ENCODE data around the gene GLIS2. TPM values are rescaled to one million over a fixed set of nuclear protein-coding genes. Genes with fewer than 3 reads are reported as not detected.

GLIS2 gene
- total RNA-seq, 4 donors from 2014 or later: 5.7 to 26.9 (median 7.9) TPM

- ATAC-seq: peak; percentile 30
- Histone ChIP-seq H3K4me1 (peaks cover 0 to 61% (median 6%) of the 10 kb centered on the region in 3 donors), H3K4me3 (no peak overlapping the region), H3K27ac (peak overlapping the region in 2 of 4 donors; percentile 1 to 27), H3K9me3 (no peaks in the 10 kb centered on the region), H3K36me3 (peaks cover 0 to 6% of the 10 kb centered on the region in 2 donors), H3K27me3 (no peaks in the 10 kb centered on the region)
- WGBS, 2 donors (ENCODE audit: low coverage in 1 of 2): 72 to 93% methylated on average over 3 to 7 of the region's 8 CpGs
- TF ChIP-seq EP300 (IDR thresholded peaks at IDR 0.05): no peak
- TF ChIP-seq POLR2A (IDR thresholded peaks at IDR 0.05): no peak
- TF ChIP-seq CTCF (IDR thresholded peaks at IDR 0.05): no peak
- TF ChIP-seq POLR2AphosphoS5 (IDR thresholded peaks at IDR 0.05): no peak
Observed at GRCh38 chr16:4347010-4347409, 31.1 kb downstream of the GLIS2 start.

DNA sequence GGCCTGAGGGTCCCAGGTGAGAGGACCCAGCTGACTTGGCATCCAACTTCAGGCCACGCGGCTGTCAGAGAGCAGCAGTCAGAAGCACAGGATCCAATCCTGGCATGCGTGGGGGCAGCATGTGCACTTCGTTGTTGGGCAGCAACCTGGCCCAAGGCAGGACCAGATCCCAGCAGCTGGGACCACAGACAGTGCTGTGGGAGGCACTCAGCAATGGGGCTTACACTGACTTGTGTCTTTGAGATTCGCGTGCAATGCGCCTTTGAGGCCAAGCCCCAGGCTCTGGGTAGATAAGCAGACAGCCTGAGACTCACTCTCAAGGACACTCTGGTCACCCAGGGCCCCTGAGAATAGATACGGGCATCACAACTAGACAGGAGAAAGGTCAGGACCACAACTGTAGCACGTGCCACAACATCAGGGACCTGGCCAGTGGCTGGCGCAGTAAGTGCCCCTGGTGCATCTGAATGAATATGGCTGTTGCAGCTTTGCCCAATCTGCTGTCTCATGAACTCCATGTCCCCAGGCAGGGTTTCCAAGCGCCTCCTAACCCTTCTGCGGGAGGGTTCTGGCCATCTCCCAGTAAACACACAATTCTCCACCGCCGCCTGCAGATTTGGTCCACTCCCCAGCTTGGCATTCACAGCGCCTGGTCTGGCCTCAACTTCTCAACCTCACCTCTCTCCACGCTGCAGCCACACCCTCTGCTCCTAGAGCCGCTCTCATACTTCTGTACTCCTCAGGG, 32.1 kb downstream of the GLIS2 start:
- WGBS, 2 donors (ENCODE audit: low coverage in 1 of 2): 77% methylated on average over 7 of the region's 17 CpGs; no CpG with 5 or more reads in 1 of the 2 donors
- Histone ChIP-seq H3K4me1 (peaks cover 0 to 61% (median 6%) of the 10 kb centered on the region in 3 donors), H3K9me3 (no peaks in the 10 kb centered on the region), H3K36me3 (peaks cover 0 to 6% of the 10 kb centered on the region in 2 donors), H3K27ac (peak overlapping the region in 3 of 4 donors; percentile 1 to 27 (median 4)), H3K4me3 (no peak overlapping the region), H3K27me3 (no peaks in the 10 kb centered on the region)
- no peak for ATAC-seq
- no peak for TF ChIP-seq POLR2A (IDR thresholded peaks at IDR 0.05)
- no peak for TF ChIP-seq EP300 (IDR thresholded peaks at IDR 0.05)
- TF ChIP-seq CTCF (IDR thresholded peaks at IDR 0.05): no peak
- no peak for TF ChIP-seq POLR2AphosphoS5 (IDR thresholded peaks at IDR 0.05)

DNA sequence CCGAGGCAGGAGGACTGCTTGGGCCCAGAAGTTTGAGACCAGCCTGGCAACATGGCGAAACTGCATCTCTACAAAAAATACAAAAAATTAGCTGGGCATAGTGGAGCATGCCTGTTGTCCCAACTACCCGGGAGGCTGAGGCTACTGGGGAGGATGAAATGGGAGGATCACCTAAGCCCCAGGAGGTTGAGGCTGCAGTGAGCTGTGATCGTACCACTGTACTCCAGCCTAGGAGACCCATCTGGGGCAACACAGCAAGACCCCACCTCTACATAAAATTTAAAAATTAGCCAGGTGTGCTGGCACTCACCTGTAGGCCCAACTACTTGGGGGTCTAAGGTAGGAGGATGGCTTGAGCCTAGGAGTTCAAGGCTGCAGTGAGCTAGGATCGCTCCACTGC, 33.5 kb downstream of the GLIS2 start:
- Histone ChIP-seq H3K4me1 (peaks cover 0 to 61% (median 6%) of the 10 kb centered on the region in 3 donors), H3K36me3 (peaks cover 0 to 14% of the 10 kb centered on the region in 2 donors), H3K27me3 (no peaks in the 10 kb centered on the region), H3K27ac (no peak overlapping the region), H3K9me3 (no peaks in the 10 kb centered on the region), H3K4me3 (no peak overlapping the region)
- no peak for ATAC-seq
- TF ChIP-seq CTCF (IDR thresholded peaks at IDR 0.05): no peak
- no peak for TF ChIP-seq POLR2AphosphoS5 (IDR thresholded peaks at IDR 0.05)
- no peak for TF ChIP-seq POLR2A (IDR thresholded peaks at IDR 0.05)
- no peak for TF ChIP-seq EP300 (IDR thresholded peaks at IDR 0.05)
- WGBS, 2 donors (ENCODE audit: low coverage in 1 of 2): 100% methylated on average over 1 of the region's 5 CpGs

DNA sequence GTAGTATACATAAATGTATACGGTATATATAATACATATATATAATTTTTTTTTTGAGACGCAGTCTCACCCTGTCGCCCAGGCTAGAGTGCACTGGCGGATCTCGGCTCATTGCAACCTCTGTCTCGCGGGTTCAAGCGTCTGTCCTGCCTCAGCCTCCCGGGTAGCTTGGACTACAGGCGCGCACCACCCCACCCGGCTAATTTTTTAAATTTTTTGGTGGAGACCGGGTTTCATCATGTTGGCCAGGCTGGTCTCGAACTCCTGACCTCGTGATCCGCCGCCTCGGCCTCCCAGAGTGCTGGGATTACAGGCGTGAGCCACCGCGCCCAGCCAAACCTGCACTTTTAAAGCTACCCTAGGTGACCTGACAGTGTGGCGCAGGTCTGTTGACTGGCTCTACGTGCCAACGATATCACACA, 34.5 kb downstream of the GLIS2 start:
- ATAC-seq: no peak
- Histone ChIP-seq H3K4me3 (peak overlapping the region; percentile 59 to 96), H3K9me3 (no peaks in the 10 kb centered on the region), H3K27me3 (no peaks in the 10 kb centered on the region), H3K36me3 (peaks cover 0 to 24% of the 10 kb centered on the region in 2 donors), H3K27ac (peak overlapping the region; percentile 26 to 95 (median 92)), H3K4me1 (peaks cover 0 to 53% (median 6%) of the 10 kb centered on the region in 3 donors)
- 58 to 61% methylated on average over 11 to 12 of the region's 24 CpGs for WGBS, 2 donors (ENCODE audit: low coverage in 1 of 2)
- TF ChIP-seq POLR2A (IDR thresholded peaks at IDR 0.05) (no peak), POLR2AphosphoS5 (IDR thresholded peaks at IDR 0.05) (no peak), CTCF (IDR thresholded peaks at IDR 0.05) (no peak), EP300 (IDR thresholded peaks at IDR 0.05) (no peak)

All from gastroesophageal sphincter (tissue), 4 donors.